Choroid plexus epithelial cell (primary cell): ENCODE measurements around the gene PRSS1.
"Not testable (repeated sequence)": the region's sequence is repeated elsewhere in the genome, so short reads cannot be mapped to it uniquely, and the experiment has no call there.

Experiments used
- DNase-seq: peaks from one replicate; pipeline ENCODE4 v3.0.0-alpha.2; 2010; ENCODE audit warnings: low read depth
- H3K4me3 ChIP-seq: 2 replicates; pipeline ENCODE4 v1.5.1; 2011; ENCODE audit warnings: low read depth, mild to moderate bottlenecking, control low read depth, low read length, moderate library complexity
- TF ChIP-seq, protein P1 (sequence below): conservative IDR thresholded peaks from 2 replicates; pipeline ENCODE4 v1.5.1; 2011; ENCODE audit warnings: low read depth, mild to moderate bottlenecking, control low read depth, inconsistent platforms, low read length, moderate library complexity

PRSS1 gene

GRCh38 chr7:142746264-142746663 is 3.0 kb upstream of the PRSS1 start:
- DNase-seq = no peak
- TF ChIP-seq, protein P1, sequence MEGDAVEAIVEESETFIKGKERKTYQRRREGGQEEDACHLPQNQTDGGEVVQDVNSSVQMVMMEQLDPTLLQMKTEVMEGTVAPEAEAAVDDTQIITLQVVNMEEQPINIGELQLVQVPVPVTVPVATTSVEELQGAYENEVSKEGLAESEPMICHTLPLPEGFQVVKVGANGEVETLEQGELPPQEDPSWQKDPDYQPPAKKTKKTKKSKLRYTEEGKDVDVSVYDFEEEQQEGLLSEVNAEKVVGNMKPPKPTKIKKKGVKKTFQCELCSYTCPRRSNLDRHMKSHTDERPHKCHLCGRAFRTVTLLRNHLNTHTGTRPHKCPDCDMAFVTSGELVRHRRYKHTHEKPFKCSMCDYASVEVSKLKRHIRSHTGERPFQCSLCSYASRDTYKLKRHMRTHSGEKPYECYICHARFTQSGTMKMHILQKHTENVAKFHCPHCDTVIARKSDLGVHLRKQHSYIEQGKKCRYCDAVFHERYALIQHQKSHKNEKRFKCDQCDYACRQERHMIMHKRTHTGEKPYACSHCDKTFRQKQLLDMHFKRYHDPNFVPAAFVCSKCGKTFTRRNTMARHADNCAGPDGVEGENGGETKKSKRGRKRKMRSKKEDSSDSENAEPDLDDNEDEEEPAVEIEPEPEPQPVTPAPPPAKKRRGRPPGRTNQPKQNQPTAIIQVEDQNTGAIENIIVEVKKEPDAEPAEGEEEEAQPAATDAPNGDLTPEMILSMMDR = no peak
- no peak overlapping the region for H3K4me3 ChIP-seq

DNA sequence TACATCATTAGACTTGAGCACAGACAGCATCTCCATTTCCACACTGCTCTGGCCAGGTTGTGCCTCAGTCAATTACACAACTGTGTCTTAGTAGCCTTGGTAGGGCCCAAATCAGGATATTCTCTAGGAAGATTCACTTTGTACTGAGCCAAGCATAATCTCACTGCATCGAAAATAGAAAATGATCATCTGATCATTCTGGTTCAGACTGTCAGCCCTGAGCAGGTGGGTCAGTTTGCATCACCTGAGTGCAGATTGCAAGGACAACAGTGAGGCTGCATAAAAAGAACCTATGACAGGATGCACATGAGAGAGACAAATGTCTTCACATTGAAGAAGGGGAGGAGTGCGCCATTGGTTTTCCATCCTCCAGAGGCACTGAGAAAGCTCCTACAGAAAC is 862 bp upstream of the PRSS1 start:
- DNase-seq, H3K4me3 ChIP-seq: not testable (repeated sequence)

DNA sequence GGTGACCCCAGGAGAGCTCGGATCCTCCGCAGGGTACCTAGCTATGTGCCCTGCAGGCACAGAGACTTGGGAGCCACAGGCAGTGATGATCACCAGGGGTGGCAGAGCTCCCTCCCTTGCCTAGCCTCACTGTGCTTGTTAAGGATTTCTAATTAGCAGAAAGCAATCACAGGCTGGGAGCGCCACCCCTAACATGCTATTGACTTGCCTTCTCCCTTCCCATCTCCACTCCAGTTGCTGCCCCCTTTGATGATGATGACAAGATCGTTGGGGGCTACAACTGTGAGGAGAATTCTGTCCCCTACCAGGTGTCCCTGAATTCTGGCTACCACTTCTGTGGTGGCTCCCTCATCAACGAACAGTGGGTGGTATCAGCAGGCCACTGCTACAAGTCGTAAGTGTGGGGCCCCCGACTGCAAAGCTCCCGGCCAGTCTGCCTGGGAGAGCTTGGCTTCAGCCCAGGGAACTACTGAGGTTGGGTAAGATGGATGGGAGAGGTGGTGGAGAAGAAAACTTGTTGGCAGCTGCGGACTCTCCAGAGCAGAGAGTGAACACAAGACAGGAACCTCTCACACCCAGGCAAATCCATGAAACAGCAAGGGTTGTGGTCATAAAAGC is 1.2 kb downstream of the PRSS1 start:
- no peak for DNase-seq
- no peak overlapping the region for H3K4me3 ChIP-seq
- TF ChIP-seq, protein P1 = no peak

- not testable (repeated sequence) for H3K4me3 ChIP-seq, DNase-seq
Measured at GRCh38 chr7:142751526-142752175, 2.4 kb downstream of the PRSS1 start.

DNA sequence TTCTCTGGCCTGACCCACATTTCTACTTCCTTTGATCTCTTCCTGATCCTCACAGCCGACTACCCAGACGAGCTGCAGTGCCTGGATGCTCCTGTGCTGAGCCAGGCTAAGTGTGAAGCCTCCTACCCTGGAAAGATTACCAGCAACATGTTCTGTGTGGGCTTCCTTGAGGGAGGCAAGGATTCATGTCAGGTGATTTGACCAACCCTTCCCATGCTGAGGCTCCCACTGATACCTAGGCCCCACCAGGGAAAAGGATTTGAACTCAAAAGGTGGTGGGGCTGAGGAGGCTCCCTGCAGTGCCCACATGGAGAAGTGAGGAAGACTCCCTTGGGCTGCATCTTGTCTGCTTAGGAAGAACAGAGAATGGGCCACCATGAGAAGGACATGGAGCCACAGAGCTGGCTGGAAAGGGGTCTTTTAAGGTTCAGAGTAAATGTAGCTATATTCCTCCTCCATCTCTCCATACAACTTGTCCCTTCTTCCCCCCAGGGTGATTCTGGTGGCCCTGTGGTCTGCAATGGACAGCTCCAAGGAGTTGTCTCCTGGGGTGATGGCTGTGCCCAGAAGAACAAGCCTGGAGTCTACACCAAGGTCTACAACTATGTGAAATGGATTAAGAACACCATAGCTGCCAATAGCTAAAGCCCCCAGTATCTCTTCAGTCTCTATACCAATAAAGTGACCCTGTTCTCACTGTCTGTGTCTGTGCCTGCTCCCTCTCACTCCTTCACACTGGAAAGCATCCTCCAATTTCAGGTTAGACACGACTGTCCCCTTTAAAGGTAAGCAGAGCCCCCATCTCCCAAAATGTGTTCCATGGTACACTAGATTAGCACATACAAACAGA is 3.3 kb downstream of the PRSS1 start:
- H3K4me3 ChIP-seq = no peak overlapping the region
- TF ChIP-seq, protein P1 = no peak
- no peak for DNase-seq

GRCh38 chr7:142753366-142753765 is 4.1 kb downstream of the PRSS1 start:
- no peak overlapping the region for H3K4me3 ChIP-seq
- TF ChIP-seq, protein P1 = no peak
- DNase-seq = no peak

- not testable (repeated sequence) for H3K4me3 ChIP-seq, DNase-seq
Measured at GRCh38 chr7:142753925-142754491, 4.7 kb downstream of the PRSS1 start.

- DNase-seq = no peak
- no peak overlapping the region for H3K4me3 ChIP-seq
- TF ChIP-seq, protein P1 = no peak
Measured at GRCh38 chr7:142754681-142755575, 5.7 kb downstream of the PRSS1 start.

GRCh38 chr7:142758312-142758711 is 9.0 kb downstream of the PRSS1 start:
- H3K4me3 ChIP-seq, DNase-seq: not testable (repeated sequence)
